Spinal cord (tissue), 10 donors: Measurements from ENCODE around the gene TPSAB1. TPM values are rescaled to one million over a fixed set of nuclear protein-coding genes. Genes with fewer than 3 reads are reported as not detected.
"Not testable (repeated sequence)": the region's sequence is repeated elsewhere in the genome, so short reads cannot be mapped to it uniquely, and the experiment has no call there.

Source experiments
- DNase-seq, 6 donors: peaks; one replicate each; pipeline versions ENCODE4 v3.0.0 to v3.0.0-alpha.2; 2013 to 2015; ENCODE audit warnings: low spot score in 6 of 6, low read depth in 4 of 6
- H3K27ac ChIP-seq: one replicate; pipeline ENCODE4 v1.5.1; 2013; ENCODE audit warnings: low read depth, low read length, control low read depth
- H3K27me3 ChIP-seq: one replicate; pipeline ENCODE4 v1.6.1; 2013; ENCODE audit warnings: low read length; ENCODE audit not compliant: control insufficient read depth, insufficient read depth
- H3K36me3 ChIP-seq: one replicate; pipeline ENCODE4 v1.6.1; 2013; ENCODE audit warnings: low read length; ENCODE audit not compliant: control insufficient read depth, insufficient read depth
- H3K4me1 ChIP-seq: one replicate; pipeline ENCODE4 v1.6.1; 2013; ENCODE audit warnings: low read length; ENCODE audit not compliant: control insufficient read depth, insufficient read depth
- H3K4me3 ChIP-seq: one replicate; pipeline ENCODE4 v1.5.1; 2013; ENCODE audit warnings: low read depth, low read length, control low read depth
- H3K9me3 ChIP-seq: one replicate; pipeline ENCODE4 v1.6.1; 2013; ENCODE audit warnings: low read length; ENCODE audit not compliant: control insufficient read depth, insufficient read depth
- WGBS: methylation state at CpG from one replicate; pipeline ENCODE4 v1.1.5; 2013; ENCODE audit warnings: missing lambda C conversion rate; ENCODE audit not compliant: insufficient coverage; 5-methylcytosine and 5-hydroxymethylcytosine counted together
- polyA plus RNA-seq, 2 donors: library from polyadenylated mRNA; unstranded; fragments of 120-200 nt; gene quantifications; one replicate each; pipeline ENCODE4 v1.2.1, GENCODE V29; 2013; ENCODE audit not compliant: insufficient read length in 2 of 2
- total RNA-seq, 2 donors: library from RNA; depleted of rRNA in 1 of 2; stranded (reverse); fragments of 120-200 nt in 1 of 2; fragments of >200 nt in 1 of 2; gene quantifications; one replicate each; pipeline versions ENCODE4 v1.2.3 to v1.2.4, GENCODE V29; 2013 to 2014
- donor health status: healthy.

The TPSAB1 gene
- total and polyA plus RNA-seq, 4 donors: 0.65 to 2.4 (median 1.2) TPM; not detected in 1

GRCh38 chr16:1198194-1198593 is 42.3 kb upstream of the TPSAB1 start:
- Histone ChIP-seq H3K4me1 (peaks cover 16% of the 10 kb centered on the region), H3K27me3 (no peaks in the 10 kb centered on the region), H3K36me3 (peaks cover 66% of the 10 kb centered on the region), H3K9me3 (no peaks in the 10 kb centered on the region), H3K4me3 (no peak overlapping the region), H3K27ac (no peak overlapping the region)
- 91% methylated on average over 18 of the region's 18 CpGs for WGBS
- DNase-seq: no peak

GRCh38 chr16:1198671-1199346 is 41.7 kb upstream of the TPSAB1 start:
- H3K27me3 ChIP-seq, H3K27ac ChIP-seq, H3K4me3 ChIP-seq, DNase-seq, H3K4me1 ChIP-seq, H3K9me3 ChIP-seq: not testable (repeated sequence)
- WGBS: 87% methylated on average over 10 of the region's 44 CpGs
- H3K36me3 ChIP-seq: peaks cover 69% of the 10 kb centered on the region

GRCh38 chr16:1199347-1200013 is 41.0 kb upstream of the TPSAB1 start:
- H3K4me3 ChIP-seq: no peak overlapping the region
- no peaks in the 10 kb centered on the region for H3K27me3 ChIP-seq
- H3K36me3 ChIP-seq: peaks cover 75% of the 10 kb centered on the region
- H3K4me1 ChIP-seq: peaks cover 4% of the 10 kb centered on the region
- H3K27ac ChIP-seq: no peak overlapping the region
- no peak for DNase-seq
- 85% methylated on average over 9 of the region's 19 CpGs for WGBS
- H3K9me3 ChIP-seq: no peaks in the 10 kb centered on the region

- peaks cover 78% of the 10 kb centered on the region for H3K36me3 ChIP-seq
- WGBS: 94% methylated on average over 38 of the region's 38 CpGs
- no peak overlapping the region for H3K27ac ChIP-seq
- no peaks in the 10 kb centered on the region for H3K27me3 ChIP-seq
- no peaks in the 10 kb centered on the region for H3K9me3 ChIP-seq
- no peak for DNase-seq
- H3K4me3 ChIP-seq: no peak overlapping the region
- no peaks in the 10 kb centered on the region for H3K4me1 ChIP-seq
These were observed 40.4 kb upstream of the TPSAB1 start for GRCh38 chr16:1200014-1200627.

GRCh38 chr16:1201444-1201843 is 39.1 kb upstream of the TPSAB1 start:
- no peaks in the 10 kb centered on the region for H3K27me3 ChIP-seq
- DNase-seq: no peak
- H3K4me1 ChIP-seq: no peaks in the 10 kb centered on the region
- H3K9me3 ChIP-seq: no peaks in the 10 kb centered on the region
- H3K4me3 ChIP-seq: no peak overlapping the region
- peaks cover 80% of the 10 kb centered on the region for H3K36me3 ChIP-seq
- 92% methylated on average over 25 of the region's 25 CpGs for WGBS
- no peak overlapping the region for H3K27ac ChIP-seq

- Histone ChIP-seq H3K9me3 (no peaks in the 10 kb centered on the region), H3K27ac (no peak overlapping the region), H3K27me3 (no peaks in the 10 kb centered on the region), H3K4me3 (no peak overlapping the region), H3K4me1 (no peaks in the 10 kb centered on the region), H3K36me3 (peaks cover 80% of the 10 kb centered on the region)
- 90% methylated on average over 18 of the region's 18 CpGs for WGBS
- no peak for DNase-seq
These were observed 38.2 kb upstream of the TPSAB1 start for GRCh38 chr16:1202274-1202673.

- H3K4me1 ChIP-seq: no peaks in the 10 kb centered on the region
- no peaks in the 10 kb centered on the region for H3K9me3 ChIP-seq
- DNase-seq: no peak
- H3K36me3 ChIP-seq: peaks cover 93% of the 10 kb centered on the region
- WGBS: 93% methylated on average over 15 of the region's 21 CpGs
- H3K27me3 ChIP-seq: no peaks in the 10 kb centered on the region
- H3K4me3 ChIP-seq: no peak overlapping the region
- H3K27ac ChIP-seq: no peak overlapping the region
These were observed 35.6 kb upstream of the TPSAB1 start for GRCh38 chr16:1204933-1205332.

GRCh38 chr16:1206326-1206725 is 34.2 kb upstream of the TPSAB1 start:
- DNase-seq: no peak
- no peaks in the 10 kb centered on the region for H3K9me3 ChIP-seq
- peaks cover 94% of the 10 kb centered on the region for H3K36me3 ChIP-seq
- H3K4me3 ChIP-seq: no peak overlapping the region
- no peaks in the 10 kb centered on the region for H3K27me3 ChIP-seq
- 75% methylated on average over 9 of the region's 9 CpGs for WGBS
- no peaks in the 10 kb centered on the region for H3K4me1 ChIP-seq
- no peak overlapping the region for H3K27ac ChIP-seq

GRCh38 chr16:1206786-1207185 is 33.7 kb upstream of the TPSAB1 start:
- Histone ChIP-seq H3K4me3 (no peak overlapping the region), H3K27me3 (no peaks in the 10 kb centered on the region), H3K9me3 (no peaks in the 10 kb centered on the region), H3K4me1 (no peaks in the 10 kb centered on the region), H3K36me3 (peaks cover 94% of the 10 kb centered on the region), H3K27ac (no peak overlapping the region)
- DNase-seq: no peak
- WGBS: 90% methylated on average over 11 of the region's 16 CpGs
